T47D (cell line): ENCODE measurements around the gene SH2D1B.
A peak's percentile ranks its signal among the peaks of the same experiment; 100 is the strongest.
"Not testable (repeated sequence)": the region's sequence is repeated elsewhere in the genome, so short reads cannot be mapped to it uniquely, and the experiment has no call there.

Experiments
- DNase-seq, 2 experiments: peaks; one replicate each; pipeline versions ENCODE4 v3.0.0 to v3.0.0-alpha.2; 2011 to 2012; ENCODE audit warnings: low read depth in 1 of 2, low spot score in 1 of 2
- JUND ChIP-seq: IDR thresholded peaks from 2 replicates; pipeline ENCODE4 v1.6.1; 2012; ENCODE audit warnings: low read depth
- in situ Hi-C: cut with HindIII; loops from 2 replicates; pipeline ENCODE4 v1.10.0; 2016; ENCODE audit warnings: low sequenced_read_pairs, low pct_unique_long_range_greater_than_20kb

Gene SH2D1B

GRCh38 chr1:162359523-162360236 lies 52.3 kb downstream of the SH2D1B start:
- no peak for DNase-seq
- no peak for TF ChIP-seq JUND
- in situ Hi-C loops: no loop called here

- no peak for TF ChIP-seq JUND
- in situ Hi-C loops: no loop called here
- no peak for DNase-seq
Observed at GRCh38 chr1:162358928-162359327, 53.0 kb downstream of the SH2D1B start.

- DNase-seq: peak; percentile 30 to 70
- in situ Hi-C loops: no loop called here
- no peak for TF ChIP-seq JUND
Observed at GRCh38 chr1:162357681-162358266, 54.2 kb downstream of the SH2D1B start.

- no peak for TF ChIP-seq JUND
- DNase-seq: no peak
- in situ Hi-C loops: no loop called here
Observed at GRCh38 chr1:162353702-162354101, 58.2 kb downstream of the SH2D1B start.

GRCh38 chr1:162353078-162353477 lies 58.9 kb downstream of the SH2D1B start:
- in situ Hi-C loops: no loop called here
- DNase-seq: no peak
- no peak for TF ChIP-seq JUND

- DNase-seq, in situ Hi-C loops: not testable (repeated sequence)
Observed at GRCh38 chr1:162351874-162352273, 60.1 kb downstream of the SH2D1B start.

- TF ChIP-seq JUND: no peak
- DNase-seq: no peak
- in situ Hi-C loops: no loop called here
Observed at GRCh38 chr1:162351246-162351842, 60.6 kb downstream of the SH2D1B start.

GRCh38 chr1:162349635-162350330 lies 62.2 kb downstream of the SH2D1B start:
- in situ Hi-C loops: no loop called here
- DNase-seq: no peak
- TF ChIP-seq JUND: no peak

- DNase-seq: no peak
- in situ Hi-C loops: no loop called here
- TF ChIP-seq JUND: no peak
Observed at GRCh38 chr1:162347281-162347680, 64.7 kb downstream of the SH2D1B start.
